PC-9 (cell line): Measurements from ENCODE around the gene RPP25L. TPM values are rescaled to one million over a fixed set of nuclear protein-coding genes. Genes with fewer than 3 reads are reported as not detected.

ENCODE experiments used
- BruUV-seq: library from RNA; stranded (reverse); fragments of 400-500 nt; replicated peaks from 2 replicates; lab custom pipeline; 2021; lab: Mats Ljungman, UMichigan
- CTCF ChIA-PET: fragments of 300-600 bp; sonication (Branson Sonifier 250); formaldehyde crosslinking; loops from one replicate; lab custom pipeline; 2022; ENCODE audit warnings: antibody characterized with exemption; lab: Charles Lee
- POLR2A ChIA-PET: fragments of 300-600 bp; sonication (Branson Sonifier 250); formaldehyde crosslinking; loops from one replicate; lab custom pipeline; 2022; ENCODE audit warnings: antibody characterized with exemption; ENCODE audit not compliant: unreplicated experiment; lab: Charles Lee
- DNase-seq, 2 experiments: peaks; one replicate each; pipeline versions ENCODE4 v3.0.0 to v3.0.0-alpha.2; 2015 to 2022; ENCODE audit warnings: mixed read lengths in 1 of 2
- H2AFZ ChIP-seq: fragments of 200-600 bp; sonication (generic); 2 replicates; pipeline ENCODE4 v1.8.1; 2017; ENCODE audit warnings: antibody characterized with exemption
- H3F3A ChIP-seq: fragments of 200-600 bp; sonication (generic); 2 replicates; pipeline ENCODE4 v1.8.1; 2017; ENCODE audit warnings: antibody characterized with exemption, mild to moderate bottlenecking, low read depth; ENCODE audit not compliant: insufficient read depth
- H3K27ac ChIP-seq: fragments of 200-600 bp; sonication (generic); 2 replicates; pipeline ENCODE4 v1.6.1; 2016; ENCODE audit warnings: mixed run types
- H3K27me3 ChIP-seq: fragments of 200-600 bp; sonication (generic); 2 replicates; pipeline ENCODE4 v1.6.1; 2016; ENCODE audit warnings: low read depth, mixed run types; ENCODE audit not compliant: insufficient read depth
- H3K36me3 ChIP-seq: fragments of 200-600 bp; sonication (generic); 2 replicates; pipeline ENCODE4 v1.6.1; 2016; ENCODE audit warnings: low read depth, mixed run types
- H3K4me1 ChIP-seq: fragments of 200-600 bp; sonication (generic); replicated peaks from 2 replicates; pipeline ENCODE4 v1.6.1; 2016; ENCODE audit warnings: mixed run types; ENCODE audit not compliant: insufficient read depth
- H3K4me2 ChIP-seq: fragments of 200-600 bp; sonication (generic); 2 replicates; pipeline ENCODE4 v1.6.1; 2017; ENCODE audit warnings: mixed run types
- H3K4me3 ChIP-seq: fragments of 200-600 bp; sonication (generic); 2 replicates; pipeline ENCODE4 v1.6.1; 2016; ENCODE audit warnings: mixed run types
- H3K79me2 ChIP-seq: fragments of 200-600 bp; sonication (generic); 2 replicates; pipeline ENCODE4 v1.6.1; 2017; ENCODE audit warnings: low read depth, mixed run types
- H3K9me2 ChIP-seq: fragments of 200-600 bp; sonication (generic); 2 replicates; pipeline ENCODE4 v1.8.1; 2017; ENCODE audit warnings: mild to moderate bottlenecking; ENCODE audit not compliant: insufficient read depth
- H3K9me3 ChIP-seq: fragments of 200-600 bp; sonication (generic); 2 replicates; pipeline ENCODE4 v1.8.1; 2016; ENCODE audit warnings: low read depth; ENCODE audit not compliant: insufficient read depth
- H4K20me1 ChIP-seq: fragments of 200-600 bp; sonication (generic); 2 replicates; pipeline ENCODE4 v1.8.1; 2017; ENCODE audit not compliant: insufficient read depth
- CTCF ChIP-seq: fragments of 200-600 bp; sonication (generic); conservative IDR thresholded peaks from 2 replicates; pipeline ENCODE4 v1.6.1; 2017; ENCODE audit warnings: mixed run types, antibody characterized with exemption, mild to moderate bottlenecking, moderate library complexity
- EZH2 ChIP-seq: fragments of 200-600 bp; sonication (generic); IDR thresholded peaks from 2 replicates; pipeline ENCODE4 v1.8.0; 2017; ENCODE audit warnings: antibody characterized with exemption, low read depth
- intact Hi-C: fragments of 100-400 bp; cut with micrococcal nuclease; formaldehyde crosslinking; loops from one replicate; pipeline ENCODE4 v1.10.0; 2022; ENCODE audit not compliant: unreplicated experiment
- total RNA-seq: library from RNA; stranded (reverse); gene quantifications from 2 replicates; pipeline ENCODE4 v1.2.3, GENCODE V29; 2021

The RPP25L gene
- total RNA-seq, 1 experiment from 2014 or later = 15.6 TPM

- no peaks in the 10 kb centered on the region for H3K9me2 ChIP-seq
- CTCF ChIA-PET = no interaction called here
- no peak overlapping the region for H2AFZ ChIP-seq
- POLR2A ChIA-PET = no interaction called here
- intact Hi-C loops = no loop called here
- H3K9me3 ChIP-seq = no peaks in the 10 kb centered on the region
- no peak overlapping the region for H3K4me3 ChIP-seq
- BruUV-seq = no TSS peak
- H3K4me1 ChIP-seq = no peaks in the 10 kb centered on the region
- H3K27me3 ChIP-seq = peaks cover 37% of the 10 kb centered on the region
- TF ChIP-seq EZH2 (no peak), CTCF (no peak)
- DNase-seq = no peak
- H3F3A ChIP-seq = no peaks in the 10 kb centered on the region
- no peaks in the 10 kb centered on the region for H3K79me2 ChIP-seq
- no peaks in the 10 kb centered on the region for H4K20me1 ChIP-seq
- no peaks in the 10 kb centered on the region for H3K36me3 ChIP-seq
- no peak overlapping the region for H3K27ac ChIP-seq
- H3K4me2 ChIP-seq = no peak overlapping the region
Measured at GRCh38 chr9:34571481-34571810, 40.5 kb downstream of the RPP25L start.

GRCh38 chr9:34570809-34571480, 41.0 kb downstream of the RPP25L start:
- H3K79me2 ChIP-seq = no peaks in the 10 kb centered on the region
- TF ChIP-seq CTCF (no peak), EZH2 (no peak)
- H3K27me3 ChIP-seq = peaks cover 33% of the 10 kb centered on the region
- no peak overlapping the region for H2AFZ ChIP-seq
- DNase-seq = no peak
- H3F3A ChIP-seq = no peaks in the 10 kb centered on the region
- H3K27ac ChIP-seq = no peak overlapping the region
- BruUV-seq = no TSS peak
- H3K4me1 ChIP-seq = no peaks in the 10 kb centered on the region
- H4K20me1 ChIP-seq = no peaks in the 10 kb centered on the region
- H3K9me2 ChIP-seq = no peaks in the 10 kb centered on the region
- H3K4me2 ChIP-seq = no peak overlapping the region
- H3K36me3 ChIP-seq = no peaks in the 10 kb centered on the region
- no peak overlapping the region for H3K4me3 ChIP-seq
- no peaks in the 10 kb centered on the region for H3K9me3 ChIP-seq
- ChIA-PET POLR2A (no interaction called here), CTCF (no interaction called here)
- intact Hi-C loops = no loop called here

- Histone ChIP-seq H3K79me2 (no peaks in the 10 kb centered on the region), H3K4me1 (no peaks in the 10 kb centered on the region), H3K36me3 (no peaks in the 10 kb centered on the region), H3K4me2 (no peak overlapping the region), H3F3A (no peaks in the 10 kb centered on the region), H3K27me3 (peaks cover 31% of the 10 kb centered on the region), H3K4me3 (no peak overlapping the region), H3K27ac (no peak overlapping the region), H3K9me3 (no peaks in the 10 kb centered on the region), H4K20me1 (no peaks in the 10 kb centered on the region), H2AFZ (no peak overlapping the region), H3K9me2 (no peaks in the 10 kb centered on the region)
- ChIA-PET CTCF (no interaction called here), POLR2A (no interaction called here)
- intact Hi-C loops = no loop called here
- no peak for DNase-seq
- no TSS peak for BruUV-seq
- no peak for TF ChIP-seq CTCF
- TF ChIP-seq EZH2 = no peak
Measured at GRCh38 chr9:34570376-34570775, 41.5 kb downstream of the RPP25L start.
